OCI-LY3 (cell line): ENCODE results near the gene CPNE2.

ENCODE experiments used
- EZH2phosphoT487 ChIP-seq: fragments of 200-600 bp; shearing (Covaris generic); IDR thresholded peaks from 2 replicates; pipeline ENCODE4 v1.6.1; 2018; ENCODE audit warnings: antibody characterized with exemption, mixed run types, low read depth
- TF ChIP-seq, protein P1 (sequence below): fragments of 200-600, 300-600 bp; sonication (generic); IDR thresholded peaks from 2 replicates; pipeline ENCODE4 v1.5.1; 2014; ENCODE audit warnings: antibody characterized with exemption, low read length, low read depth

DNA sequence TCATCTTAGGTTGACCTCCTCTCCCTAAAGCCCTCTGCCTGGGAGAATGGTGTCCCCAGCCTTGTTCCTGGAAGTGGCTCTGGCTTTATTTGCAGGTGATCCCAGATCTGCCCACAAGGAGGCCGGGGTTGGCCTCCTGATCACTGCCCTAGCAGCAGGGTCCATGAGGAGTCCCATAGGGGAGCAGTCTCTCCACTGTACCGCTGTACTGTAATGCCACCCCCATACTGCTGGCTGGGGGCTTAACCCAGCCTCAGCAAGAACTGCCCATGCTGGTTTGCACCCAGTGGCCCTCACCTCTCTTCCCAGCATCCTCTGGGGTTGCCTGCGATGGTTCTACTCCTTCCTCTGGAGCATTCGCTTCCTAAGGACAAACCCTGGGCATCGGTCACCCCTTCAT lies 54.4 kb downstream of the CPNE2 start:
- TF ChIP-seq, protein P1, sequence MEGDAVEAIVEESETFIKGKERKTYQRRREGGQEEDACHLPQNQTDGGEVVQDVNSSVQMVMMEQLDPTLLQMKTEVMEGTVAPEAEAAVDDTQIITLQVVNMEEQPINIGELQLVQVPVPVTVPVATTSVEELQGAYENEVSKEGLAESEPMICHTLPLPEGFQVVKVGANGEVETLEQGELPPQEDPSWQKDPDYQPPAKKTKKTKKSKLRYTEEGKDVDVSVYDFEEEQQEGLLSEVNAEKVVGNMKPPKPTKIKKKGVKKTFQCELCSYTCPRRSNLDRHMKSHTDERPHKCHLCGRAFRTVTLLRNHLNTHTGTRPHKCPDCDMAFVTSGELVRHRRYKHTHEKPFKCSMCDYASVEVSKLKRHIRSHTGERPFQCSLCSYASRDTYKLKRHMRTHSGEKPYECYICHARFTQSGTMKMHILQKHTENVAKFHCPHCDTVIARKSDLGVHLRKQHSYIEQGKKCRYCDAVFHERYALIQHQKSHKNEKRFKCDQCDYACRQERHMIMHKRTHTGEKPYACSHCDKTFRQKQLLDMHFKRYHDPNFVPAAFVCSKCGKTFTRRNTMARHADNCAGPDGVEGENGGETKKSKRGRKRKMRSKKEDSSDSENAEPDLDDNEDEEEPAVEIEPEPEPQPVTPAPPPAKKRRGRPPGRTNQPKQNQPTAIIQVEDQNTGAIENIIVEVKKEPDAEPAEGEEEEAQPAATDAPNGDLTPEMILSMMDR: no peak
- no peak for TF ChIP-seq EZH2phosphoT487
